Lung (tissue), 12 donors: ENCODE data around the gene SEC23B. TPM values are rescaled to one million over a fixed set of nuclear protein-coding genes. Genes with fewer than 3 reads are reported as not detected.

Experiments used
- ATAC-seq: fragments of 200-7000 bp; cut with Tn5 transposase; one replicate; pipeline ENCODE4 v1.9.1; 2020; ENCODE audit warnings: moderate number of reproducible peaks; ENCODE audit not compliant: insufficient read depth, low FRiP score
- DNase-seq, 3 donors: peaks; one replicate each; pipeline ENCODE4 v3.0.0-alpha.2; 2013 to 2017
- H3K27ac ChIP-seq, 2 donors: one replicate each; pipeline ENCODE4 v1.5.1; 2013; ENCODE audit warnings: mild to moderate bottlenecking in 2 of 2, moderate library complexity in 2 of 2, control low read depth in 1 of 2, inconsistent platforms in 1 of 2, low read depth in 1 of 2, low read length in 1 of 2
- H3K27me3 ChIP-seq, 3 donors: one replicate each; pipeline ENCODE4 v1.5.1; 2013; ENCODE audit warnings: low read length in 2 of 3; ENCODE audit not compliant: control insufficient read depth in 3 of 3, insufficient read depth in 3 of 3
- H3K36me3 ChIP-seq, 4 donors: one replicate each; pipeline ENCODE4 v1.5.1; 2013; ENCODE audit warnings: low read length in 4 of 4, mild to moderate bottlenecking in 1 of 4, moderate library complexity in 1 of 4; ENCODE audit not compliant: control insufficient read depth in 4 of 4, insufficient read depth in 4 of 4
- H3K4me1 ChIP-seq, 5 donors: one replicate each; pipeline ENCODE4 v1.5.1; 2013; ENCODE audit warnings: low read length in 5 of 5, mild to moderate bottlenecking in 2 of 5, moderate library complexity in 1 of 5; ENCODE audit not compliant: control insufficient read depth in 5 of 5, insufficient read depth in 5 of 5
- H3K4me3 ChIP-seq: one replicate; pipeline ENCODE4 v1.5.1; 2013; ENCODE audit warnings: mild to moderate bottlenecking, control low read depth, moderate library complexity
- H3K9ac ChIP-seq, 2 donors: one replicate each; pipeline ENCODE4 v1.5.1; 2013; ENCODE audit warnings: low read length in 2 of 2, control low read depth in 1 of 2; ENCODE audit not compliant: insufficient read depth in 1 of 2
- H3K9me3 ChIP-seq, 4 donors: one replicate each; pipeline ENCODE4 v1.5.1; 2013; ENCODE audit warnings: low read length in 3 of 4, mild to moderate bottlenecking in 1 of 4, moderate library complexity in 1 of 4; ENCODE audit not compliant: control insufficient read depth in 4 of 4, insufficient read depth in 3 of 4
- CTCF ChIP-seq: IDR thresholded peaks from 2 replicates; pipeline ENCODE4 v1.5.1; 2012; ENCODE audit warnings: mild to moderate bottlenecking; ENCODE audit errors: control extremely low read depth, extremely low read depth
- WGBS, 2 donors: extraction: QIAGEN DNeasy Blood & Tissue Kit; methylation state at CpG; one replicate each; pipeline ENCODE4 v1.1.7; 2013; 5-methylcytosine and 5-hydroxymethylcytosine counted together
- polyA plus RNA-seq, 2 donors: library from polyadenylated mRNA; stranded (reverse); fragments of 200-250 nt; gene quantifications; one replicate each; pipeline ENCODE4 v1.2.1, GENCODE V29; 2013
- total RNA-seq, 2 donors: library from RNA; depleted of rRNA in 1 of 2; stranded (reverse); fragments of >200 nt in 1 of 2; gene quantifications; one replicate each; pipeline ENCODE4 v1.2.1, GENCODE V29; 2014 to 2021
- donor health status: control.
- donor health status: control.
- donor health status: Bipolar disorder and iron deficiency.
- donor health status: healthy.
- donor health status: DM: yes; HTN: yes; CAD: no.

The SEC23B gene
- total and polyA plus RNA-seq, 4 donors, result 10.3 to 79.5 (median 57.8) TPM

- H3K9ac ChIP-seq, result peak overlapping the region; percentile 71 to 94
- H3K4me1 ChIP-seq, result peaks cover 0 to 11% (median 5%) of the 10 kb centered on the region in 5 donors
- WGBS, 2 donors, result 57 to 65% methylated on average over 8 of the region's 8 CpGs
- peaks cover 0 to 5% (median 0%) of the 10 kb centered on the region in 4 donors for H3K36me3 ChIP-seq
- ATAC-seq (no peak), DNase-seq (no peak)
- no peak for TF ChIP-seq CTCF
- no peaks in the 10 kb centered on the region for H3K9me3 ChIP-seq
- H3K4me3 ChIP-seq, result peak overlapping the region; percentile 8
- H3K27me3 ChIP-seq, result peaks cover 0 to 16% (median 10%) of the 10 kb centered on the region in 3 donors
- H3K27ac ChIP-seq, result peak overlapping the region; percentile 86 to 99
Measured at GRCh38 chr20:18506744-18507143, 996 bp upstream of the SEC23B start.

- no peak overlapping the region for H3K9ac ChIP-seq
- H3K27ac ChIP-seq, result no peak overlapping the region
- TF ChIP-seq CTCF, result no peak
- peaks cover 0 to 11% (median 5%) of the 10 kb centered on the region in 5 donors for H3K4me1 ChIP-seq
- no peak overlapping the region for H3K4me3 ChIP-seq
- H3K27me3 ChIP-seq, result no peaks in the 10 kb centered on the region
- H3K36me3 ChIP-seq, result peaks cover 2 to 12% (median 7%) of the 10 kb centered on the region in 4 donors
- no peaks in the 10 kb centered on the region for H3K9me3 ChIP-seq
- WGBS, 2 donors, result 47 to 66% methylated on average over 1 of the region's 1 CpG
- ATAC-seq, result no peak
- no peak for DNase-seq
Measured at GRCh38 chr20:18511571-18511970, 3.8 kb downstream of the SEC23B start.

GRCh38 chr20:18513208-18513607, 5.5 kb downstream of the SEC23B start:
- WGBS, 2 donors, result 54 to 66% methylated on average over 7 of the region's 7 CpGs
- no peaks in the 10 kb centered on the region for H3K27me3 ChIP-seq
- no peak for ATAC-seq

More at GRCh38 chr20:18513208-18513607, 5.5 kb downstream of the SEC23B start:
- Histone ChIP-seq H3K9me3 (no peaks in the 10 kb centered on the region), H3K4me3 (no peak overlapping the region), H3K4me1 (peaks cover 0 to 5% (median 3%) of the 10 kb centered on the region in 5 donors), H3K9ac (no peak overlapping the region), H3K27ac (no peak overlapping the region), H3K36me3 (peaks cover 2 to 15% (median 8%) of the 10 kb centered on the region in 4 donors)
- TF ChIP-seq CTCF, result no peak
- DNase-seq, result no peak
